DND-41 (cell line): ENCODE data around the gene LTO1.

ENCODE experiments used
- EZH2 ChIP-seq: IDR thresholded peaks from 3 replicates; pipeline ENCODE4 v1.6.1; 2012; ENCODE audit warnings: borderline replicate concordance, low read depth, mild to moderate bottlenecking, moderate library complexity, low read length, inconsistent platforms; ENCODE audit not compliant: severe bottlenecking
- TF ChIP-seq, protein P1 (sequence below): IDR thresholded peaks from 2 replicates; pipeline ENCODE4 v1.5.1; 2012; ENCODE audit warnings: borderline replicate concordance, low read length, moderate library complexity, mild to moderate bottlenecking; ENCODE audit not compliant: poor library complexity, severe bottlenecking; ENCODE audit errors: extremely low read depth

DNA sequence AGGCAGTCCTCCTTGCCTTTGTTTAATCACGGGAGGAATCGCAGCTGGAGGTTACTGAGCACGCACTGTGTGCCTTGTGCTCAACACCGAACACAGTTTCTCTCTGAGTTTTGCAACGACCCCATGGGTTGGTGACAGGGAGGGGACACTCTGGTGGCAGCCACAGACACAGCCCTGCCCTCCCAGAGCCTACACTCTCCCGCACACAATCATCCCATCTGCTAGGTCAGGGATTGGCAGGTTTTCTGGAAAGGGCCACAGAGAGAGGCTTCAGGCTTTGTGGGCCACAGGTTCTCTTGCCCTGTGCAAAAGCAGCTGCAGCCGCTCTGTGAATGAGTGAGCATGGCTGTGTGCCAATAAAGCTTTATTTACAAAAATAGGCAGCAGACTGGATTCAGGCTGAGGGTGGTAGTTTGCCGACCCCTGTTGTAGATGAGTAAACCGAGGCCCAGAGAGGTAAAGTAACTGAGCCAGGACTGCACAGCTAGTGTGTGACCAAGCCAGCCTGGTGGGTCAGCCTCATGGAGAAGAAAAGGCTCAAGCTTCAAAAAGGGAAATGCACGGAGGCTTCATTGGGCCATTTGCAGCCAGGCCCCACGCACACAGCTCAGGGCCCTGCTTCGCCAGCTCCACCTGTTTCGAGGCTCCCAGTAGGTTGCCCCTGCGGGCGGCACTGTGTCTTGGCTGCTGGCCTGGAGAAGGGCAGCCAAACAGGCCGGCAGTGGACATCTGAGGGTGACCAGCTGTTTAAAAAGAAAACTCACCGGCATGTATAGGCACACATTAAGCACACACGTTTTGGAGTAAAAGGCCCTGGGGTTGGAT is 16.3 kb downstream of the LTO1 start:
- TF ChIP-seq, protein P1, sequence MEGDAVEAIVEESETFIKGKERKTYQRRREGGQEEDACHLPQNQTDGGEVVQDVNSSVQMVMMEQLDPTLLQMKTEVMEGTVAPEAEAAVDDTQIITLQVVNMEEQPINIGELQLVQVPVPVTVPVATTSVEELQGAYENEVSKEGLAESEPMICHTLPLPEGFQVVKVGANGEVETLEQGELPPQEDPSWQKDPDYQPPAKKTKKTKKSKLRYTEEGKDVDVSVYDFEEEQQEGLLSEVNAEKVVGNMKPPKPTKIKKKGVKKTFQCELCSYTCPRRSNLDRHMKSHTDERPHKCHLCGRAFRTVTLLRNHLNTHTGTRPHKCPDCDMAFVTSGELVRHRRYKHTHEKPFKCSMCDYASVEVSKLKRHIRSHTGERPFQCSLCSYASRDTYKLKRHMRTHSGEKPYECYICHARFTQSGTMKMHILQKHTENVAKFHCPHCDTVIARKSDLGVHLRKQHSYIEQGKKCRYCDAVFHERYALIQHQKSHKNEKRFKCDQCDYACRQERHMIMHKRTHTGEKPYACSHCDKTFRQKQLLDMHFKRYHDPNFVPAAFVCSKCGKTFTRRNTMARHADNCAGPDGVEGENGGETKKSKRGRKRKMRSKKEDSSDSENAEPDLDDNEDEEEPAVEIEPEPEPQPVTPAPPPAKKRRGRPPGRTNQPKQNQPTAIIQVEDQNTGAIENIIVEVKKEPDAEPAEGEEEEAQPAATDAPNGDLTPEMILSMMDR, result no peak
- TF ChIP-seq EZH2, result no peak
